Measurements from ENCODE around the gene CDS2.

GRCh38 chr20:5114403-5114802 lies 12.4 kb upstream of the CDS2 start:
- TF ChIP-seq, protein P1, sequence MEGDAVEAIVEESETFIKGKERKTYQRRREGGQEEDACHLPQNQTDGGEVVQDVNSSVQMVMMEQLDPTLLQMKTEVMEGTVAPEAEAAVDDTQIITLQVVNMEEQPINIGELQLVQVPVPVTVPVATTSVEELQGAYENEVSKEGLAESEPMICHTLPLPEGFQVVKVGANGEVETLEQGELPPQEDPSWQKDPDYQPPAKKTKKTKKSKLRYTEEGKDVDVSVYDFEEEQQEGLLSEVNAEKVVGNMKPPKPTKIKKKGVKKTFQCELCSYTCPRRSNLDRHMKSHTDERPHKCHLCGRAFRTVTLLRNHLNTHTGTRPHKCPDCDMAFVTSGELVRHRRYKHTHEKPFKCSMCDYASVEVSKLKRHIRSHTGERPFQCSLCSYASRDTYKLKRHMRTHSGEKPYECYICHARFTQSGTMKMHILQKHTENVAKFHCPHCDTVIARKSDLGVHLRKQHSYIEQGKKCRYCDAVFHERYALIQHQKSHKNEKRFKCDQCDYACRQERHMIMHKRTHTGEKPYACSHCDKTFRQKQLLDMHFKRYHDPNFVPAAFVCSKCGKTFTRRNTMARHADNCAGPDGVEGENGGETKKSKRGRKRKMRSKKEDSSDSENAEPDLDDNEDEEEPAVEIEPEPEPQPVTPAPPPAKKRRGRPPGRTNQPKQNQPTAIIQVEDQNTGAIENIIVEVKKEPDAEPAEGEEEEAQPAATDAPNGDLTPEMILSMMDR (conservative IDR thresholded peaks at IDR 0.05; ENCODE audit: low read length), result no peak
- TF ChIP-seq EZH2phosphoT487 (IDR thresholded peaks at IDR 0.05; ENCODE audit: borderline replicate concordance, low read depth, low read length), result no peak

All from OCI-LY7 (cell line).